Measurements from ENCODE around the gene BLTP2.

The BLTP2 gene

GRCh38 chr17:28598799-28599310 is 46.1 kb downstream of the BLTP2 start, which contains the start of gene SPAG5:
Gene SPAG5, minus strand, starts transcription at chr17:28599025. Its CDS starts 79 bp downstream, at chr17:28598946.
- no peaks in the 10 kb centered on the region for H3K27me3 ChIP-seq (replicated peaks; ENCODE audit: insufficient read depth, low read length)
- peak within 1 kb of the TSS; percentile 77 for H3K4me3 ChIP-seq (ENCODE audit: low read length)
- peaks cover 42% of the 10 kb centered on the region for H3K79me2 ChIP-seq (ENCODE audit: low read length)
- H4K20me1 ChIP-seq (ENCODE audit: insufficient read depth, low read length), result no peaks in the 10 kb centered on the region
- H3K36me3 ChIP-seq (replicated peaks; ENCODE audit: insufficient read depth, low read length), result no peaks in the 10 kb centered on the region; the same call in 1 of the 2 replicates
- H3K9me2 ChIP-seq (replicated peaks; ENCODE audit: insufficient read depth, low read length), result no peaks in the 10 kb centered on the region
- H2AFZ ChIP-seq (ENCODE audit: low read length), result peak within 1 kb of the TSS; percentile 69
- peaks cover 9% of the 10 kb centered on the region; the same call in 1 of the 2 replicates for H3K4me1 ChIP-seq (ENCODE audit: low read length)
- H3K27ac ChIP-seq (ENCODE audit: low read length), result peak within 1 kb of the TSS; percentile 91
- peak within 1 kb of the TSS; percentile 82 for H3K9ac ChIP-seq (ENCODE audit: low read length)
- peak within 1 kb of the TSS; percentile 77 for H3K4me2 ChIP-seq (ENCODE audit: low read depth, low read length)
- H3K9me3 ChIP-seq (replicated peaks; ENCODE audit: insufficient read depth, low read length), result no peaks in the 10 kb centered on the region
- peak; percentile 96 for DNase-seq
- H3F3A ChIP-seq (ENCODE audit: insufficient read depth, low read length), result peaks cover 16% of the 10 kb centered on the region
- TF ChIP-seq CTCF (IDR thresholded peaks at IDR 0.05; ENCODE audit: low read length), result no peak
- no peak for TF ChIP-seq EZH2phosphoT487 (IDR thresholded peaks at IDR 0.05; ENCODE audit: low read length)
- TF ChIP-seq EZH2 (optimal IDR thresholded peaks at IDR 0.05; ENCODE audit: low read depth, low read length), result no peak

GRCh38 chr17:28598389-28598788 is 46.6 kb downstream of the BLTP2 start:
- Histone ChIP-seq H3K36me3 (replicated peaks; ENCODE audit: insufficient read depth, low read length) (no peaks in the 10 kb centered on the region; the same call in 1 of the 2 replicates), H3K27ac (ENCODE audit: low read length) (peak overlapping the region; percentile 91; the same call in 1 of the 2 replicates), H3K4me2 (ENCODE audit: low read depth, low read length) (peak overlapping the region; percentile 77), H3K27me3 (replicated peaks; ENCODE audit: insufficient read depth, low read length) (no peaks in the 10 kb centered on the region), H3K9me3 (replicated peaks; ENCODE audit: insufficient read depth, low read length) (no peaks in the 10 kb centered on the region), H2AFZ (ENCODE audit: low read length) (peak overlapping the region; percentile 69), H4K20me1 (ENCODE audit: insufficient read depth, low read length) (no peaks in the 10 kb centered on the region), H3K9me2 (replicated peaks; ENCODE audit: insufficient read depth, low read length) (no peaks in the 10 kb centered on the region), H3K4me1 (ENCODE audit: low read length) (peaks cover 9% of the 10 kb centered on the region; the same call in 1 of the 2 replicates), H3K9ac (ENCODE audit: low read length) (peak overlapping the region; percentile 82), H3F3A (ENCODE audit: insufficient read depth, low read length) (peaks cover 16% of the 10 kb centered on the region), H3K79me2 (ENCODE audit: low read length) (peaks cover 44% of the 10 kb centered on the region), H3K4me3 (ENCODE audit: low read length) (peak overlapping the region; percentile 77)
- no peak for DNase-seq
- TF ChIP-seq EZH2 (optimal IDR thresholded peaks at IDR 0.05; ENCODE audit: low read depth, low read length) (no peak), CTCF (IDR thresholded peaks at IDR 0.05; ENCODE audit: low read length) (no peak), EZH2phosphoT487 (IDR thresholded peaks at IDR 0.05; ENCODE audit: low read length) (no peak)

GRCh38 chr17:28597606-28598383 is 47.2 kb downstream of the BLTP2 start:
- Histone ChIP-seq H3K27me3 (replicated peaks; ENCODE audit: insufficient read depth, low read length) (no peaks in the 10 kb centered on the region), H3K4me3 (ENCODE audit: low read length) (peak overlapping the region; percentile 77), H3K36me3 (replicated peaks; ENCODE audit: insufficient read depth, low read length) (no peaks in the 10 kb centered on the region; the same call in 1 of the 2 replicates), H3K4me2 (ENCODE audit: low read depth, low read length) (peak overlapping the region; percentile 77), H3K27ac (ENCODE audit: low read length) (peak overlapping the region; percentile 91; the same call in 1 of the 2 replicates), H3K4me1 (ENCODE audit: low read length) (peaks cover 9% of the 10 kb centered on the region; the same call in 1 of the 2 replicates), H3K9me2 (replicated peaks; ENCODE audit: insufficient read depth, low read length) (no peaks in the 10 kb centered on the region), H3F3A (ENCODE audit: insufficient read depth, low read length) (peaks cover 16% of the 10 kb centered on the region), H3K9ac (ENCODE audit: low read length) (peak overlapping the region; percentile 82), H2AFZ (ENCODE audit: low read length) (peak overlapping the region; percentile 69), H3K79me2 (ENCODE audit: low read length) (peaks cover 50% of the 10 kb centered on the region), H4K20me1 (ENCODE audit: insufficient read depth, low read length) (no peaks in the 10 kb centered on the region), H3K9me3 (replicated peaks; ENCODE audit: insufficient read depth, low read length) (no peaks in the 10 kb centered on the region)
- DNase-seq, result no peak
- TF ChIP-seq EZH2phosphoT487 (IDR thresholded peaks at IDR 0.05; ENCODE audit: low read length) (no peak), CTCF (IDR thresholded peaks at IDR 0.05; ENCODE audit: low read length) (no peak), EZH2 (optimal IDR thresholded peaks at IDR 0.05; ENCODE audit: low read depth, low read length) (no peak)
